Spleen (tissue), 13 donors: ENCODE data around the gene CCDC43. TPM values are rescaled to one million over a fixed set of nuclear protein-coding genes. Genes with fewer than 3 reads are reported as not detected.

ENCODE experiments used
- DNase-seq: peaks from one replicate; pipeline ENCODE4 v3.0.0-alpha.2; 2020
- H3K27ac ChIP-seq, 8 donors: fragments of 200-600 bp; sonication (generic) in 7 of 8; 1 replicate in 4 of 8; 2 replicates in 4 of 8; pipeline versions ENCODE4 v1.5.0 to v1.8.0; 2016 to 2021; ENCODE audit warnings: inconsistent platforms in 4 of 8, mild to moderate bottlenecking in 4 of 8, moderate library complexity in 1 of 8
- H3K27me3 ChIP-seq, 7 donors: fragments of 200-600 bp; sonication (generic) in 6 of 7; replicated peaks in 1 of 7; 1 replicate in 4 of 7; 2 replicates in 3 of 7; pipeline versions ENCODE4 v1.5.0 to v1.8.0; 2016 to 2021; ENCODE audit warnings: inconsistent platforms in 3 of 7, mild to moderate bottlenecking in 1 of 7
- H3K36me3 ChIP-seq, 6 donors: fragments of 200-600 bp; sonication (generic) in 5 of 6; 1 replicate in 4 of 6; 2 replicates in 2 of 6; pipeline versions ENCODE4 v1.5.0 to v1.8.0; 2016 to 2021; ENCODE audit warnings: inconsistent platforms in 2 of 6
- H3K4me1 ChIP-seq, 6 donors: fragments of 200-600 bp; sonication (generic) in 5 of 6; 1 replicate in 3 of 6; 2 replicates in 3 of 6; pipeline versions ENCODE4 v1.5.0 to v1.8.0; 2016 to 2021; ENCODE audit warnings: inconsistent platforms in 3 of 6
- H3K4me3 ChIP-seq, 8 donors: fragments of 200-600 bp; sonication (generic) in 7 of 8; 1 replicate in 4 of 8; 2 replicates in 4 of 8; pipeline versions ENCODE4 v1.5.0 to v1.8.0; 2016 to 2021; ENCODE audit warnings: inconsistent platforms in 4 of 8, mild to moderate bottlenecking in 4 of 8, moderate library complexity in 2 of 8
- H3K9me3 ChIP-seq, 8 donors: fragments of 200-600 bp; sonication (generic) in 7 of 8; 1 replicate in 4 of 8; 2 replicates in 4 of 8; pipeline versions ENCODE4 v1.5.0 to v1.8.0; 2016 to 2021; ENCODE audit warnings: inconsistent platforms in 4 of 8
- POLR2A ChIP-seq, 3 donors: fragments of 450-650 bp; IDR thresholded peaks; one replicate each; pipeline ENCODE4 v1.5.1; 2017; ENCODE audit warnings: antibody characterized with exemption in 3 of 3, mild to moderate bottlenecking in 1 of 3
- POLR2AphosphoS5 ChIP-seq, 3 donors: sonication (generic); formaldehyde crosslinking; IDR thresholded peaks; one replicate each; pipeline ENCODE4 v1.5.1; 2017; ENCODE audit warnings: antibody characterized with exemption in 3 of 3
- WGBS, 5 donors: extraction: QIAGEN DNeasy Blood & Tissue Kit in 3 of 5; methylation state at CpG; one replicate each; pipeline versions ENCODE4 v1.1.5 to v1.1.7; 2013 to 2018; 5-methylcytosine and 5-hydroxymethylcytosine counted together
- intact Hi-C: fragments of 100-400 bp; cut with DNase I; formaldehyde crosslinking; loops from one replicate; pipeline ENCODE4 v1.15.0; 2023; ENCODE audit warnings: low total_unique reads
- long read RNA-seq, 2 donors: transcript quantifications; one replicate each; lab custom pipeline, GENCODE V29; 2026
- polyA plus RNA-seq, 3 donors: library from polyadenylated mRNA; stranded (reverse); fragments of 200-250 nt; gene quantifications; one replicate each; pipeline ENCODE4 v1.2.1, GENCODE V29; 2013
- total RNA-seq, 7 donors: library from RNA; depleted of rRNA in 3 of 7; stranded (reverse); fragments of >200 nt in 3 of 7; fragmentation: NEBNext Ultra II Directional in 4 of 7; extraction: Animal tissue kit (Norgen Biotek cat#: 25700) in 4 of 7; gene quantifications; one replicate each; pipeline versions ENCODE4 v1.1.0 to v1.2.1, GENCODE V29; 2016 to 2021
- TF ChIP-seq, protein P1 (sequence below), 11 experiments: fragments of 200-600 bp in 7 of 11; fragments of 450-650 bp in 4 of 11; sonication (generic) in 4 of 11; IDR thresholded peaks in 8 of 11; conservative IDR thresholded peaks in 3 of 11; 1 replicate in 7 of 11; 2 replicates in 4 of 11; pipeline versions ENCODE4 v1.4.0 to v1.8.0; 2016 to 2021; ENCODE audit warnings: antibody characterized with exemption in 11 of 11, inconsistent platforms in 4 of 11, mild to moderate bottlenecking in 1 of 11
- donor health status: healthy with polysubstance abuse.
- donor health status: DM: no; HTN: no; CAD: no; lungs with moderate emphysema.
- donor health status: DM: no; HTN: no; CAD: no.
- donor health status: Bipolar disorder and iron deficiency.
- donor health status: healthy.
- donor health status: DM: no; HTN: no; CAD: no.
- donor health status: DM: yes; HTN: yes; CAD: no.

The CCDC43 gene
- total RNA-seq (10 to 100 TPM; 14.3 to 19.9 (median 18.4) TPM), polyA plus RNA-seq (10 to 100 TPM in 2 of 3 donors, 1 to 10 TPM in 1; 9.7 to 13.4 (median 11.5) TPM)
- long read RNA-seq, donor 1, transcript CCDC43-201 (5 exons, 2,082 nt) = major isoform, 5 of 8 reads
- long read RNA-seq, donor 1, partial matches to known transcripts = 0 of 8 reads
- long read RNA-seq, donor 1, other reads (novel, unspliced or antisense) = 0 of 8 reads
- long read RNA-seq, donor 2, partial matches to known transcripts = 0 of 8 reads
- long read RNA-seq, donor 2, other reads (novel, unspliced or antisense) = 0 of 8 reads

- TF ChIP-seq POLR2A (IDR thresholded peaks at IDR 0.05) (peak in 1 of 3 donors; percentile 10), POLR2AphosphoS5 (IDR thresholded peaks at IDR 0.05) (peak; percentile 87 to 93 (median 92))
- TF ChIP-seq, protein P1, sequence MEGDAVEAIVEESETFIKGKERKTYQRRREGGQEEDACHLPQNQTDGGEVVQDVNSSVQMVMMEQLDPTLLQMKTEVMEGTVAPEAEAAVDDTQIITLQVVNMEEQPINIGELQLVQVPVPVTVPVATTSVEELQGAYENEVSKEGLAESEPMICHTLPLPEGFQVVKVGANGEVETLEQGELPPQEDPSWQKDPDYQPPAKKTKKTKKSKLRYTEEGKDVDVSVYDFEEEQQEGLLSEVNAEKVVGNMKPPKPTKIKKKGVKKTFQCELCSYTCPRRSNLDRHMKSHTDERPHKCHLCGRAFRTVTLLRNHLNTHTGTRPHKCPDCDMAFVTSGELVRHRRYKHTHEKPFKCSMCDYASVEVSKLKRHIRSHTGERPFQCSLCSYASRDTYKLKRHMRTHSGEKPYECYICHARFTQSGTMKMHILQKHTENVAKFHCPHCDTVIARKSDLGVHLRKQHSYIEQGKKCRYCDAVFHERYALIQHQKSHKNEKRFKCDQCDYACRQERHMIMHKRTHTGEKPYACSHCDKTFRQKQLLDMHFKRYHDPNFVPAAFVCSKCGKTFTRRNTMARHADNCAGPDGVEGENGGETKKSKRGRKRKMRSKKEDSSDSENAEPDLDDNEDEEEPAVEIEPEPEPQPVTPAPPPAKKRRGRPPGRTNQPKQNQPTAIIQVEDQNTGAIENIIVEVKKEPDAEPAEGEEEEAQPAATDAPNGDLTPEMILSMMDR (IDR thresholded peaks at IDR 0.05 in 8 of 11, conservative IDR thresholded peaks at IDR 0.05 in 3 of 11) = no peak
- Histone ChIP-seq H3K27me3 (no peaks in the 10 kb centered on the region), H3K4me3 (peak within 1 kb of the TSS; percentile 49 to 98 (median 84)), H3K4me1 (peaks cover 13 to 43% (median 27%) of the 10 kb centered on the region in 6 donors), H3K9me3 (no peaks in the 10 kb centered on the region), H3K36me3 (peaks cover 0 to 21% (median 6%) of the 10 kb centered on the region in 6 donors), H3K27ac (peak within 1 kb of the TSS; percentile 70 to 88 (median 82))
- peak; percentile 97 for DNase-seq
- 0 to 1% (median 0%) methylated on average over 29 to 51 of the region's 51 CpGs for WGBS, 5 donors
- intact Hi-C loops = no loop called here
Measured at GRCh38 chr17:44689477-44690217, at the start of gene CCDC43. TSS of gene CCDC43 (minus strand) at chr17:44689776. CDS start at chr17:44689753, 23 bp downstream.

DNA sequence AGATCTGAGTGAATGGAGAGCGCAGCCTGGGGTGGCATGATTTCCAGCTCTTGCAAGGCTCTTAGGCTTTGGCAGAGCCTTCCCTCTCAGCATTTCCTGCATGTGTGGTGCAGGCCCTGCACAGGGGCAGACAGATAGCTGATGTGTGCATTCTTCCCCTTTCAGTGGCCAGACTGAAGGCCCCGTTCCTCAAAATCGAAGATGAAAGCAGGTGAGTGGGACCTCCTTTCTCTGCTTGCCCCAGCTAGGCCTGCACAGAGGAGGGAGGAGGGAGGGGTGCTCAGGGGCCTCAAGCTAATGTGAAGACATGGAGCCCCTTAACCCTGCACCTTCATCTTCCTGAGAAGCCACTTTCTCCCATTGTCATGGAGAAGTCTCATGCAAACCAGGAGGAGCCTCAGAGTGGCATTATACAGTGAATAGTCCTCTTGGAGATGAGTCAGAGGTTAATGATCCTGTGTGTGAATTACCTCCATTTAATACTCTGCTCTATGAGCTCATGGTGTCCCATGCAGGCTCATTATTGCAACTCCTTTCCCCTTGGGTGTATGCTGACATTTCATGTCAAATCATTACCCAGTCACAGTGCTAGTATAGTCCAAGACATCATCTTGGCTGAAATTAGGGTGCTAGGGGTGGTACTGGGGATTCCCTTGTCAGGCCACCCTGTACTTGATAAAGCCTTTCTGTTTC lies 48.8 kb upstream of the CCDC43 start:
- H3K4me1 ChIP-seq = peaks cover 0 to 7% (median 3%) of the 10 kb centered on the region in 6 donors
- H3K4me3 ChIP-seq = no peak overlapping the region
- peaks cover 0 to 84% (median 3%) of the 10 kb centered on the region in 6 donors for H3K36me3 ChIP-seq
- TF ChIP-seq, protein P1 (IDR thresholded peaks at IDR 0.05 in 8 of 11, conservative IDR thresholded peaks at IDR 0.05 in 3 of 11) = no peak
- TF ChIP-seq POLR2AphosphoS5 (IDR thresholded peaks at IDR 0.05) = no peak
- TF ChIP-seq POLR2A (IDR thresholded peaks at IDR 0.05) = no peak
- no peaks in the 10 kb centered on the region for H3K9me3 ChIP-seq
- intact Hi-C loops = no loop called here
- WGBS, 5 donors = 63 to 74% (median 69%) methylated on average over 3 of the region's 3 CpGs
- H3K27me3 ChIP-seq = no peaks in the 10 kb centered on the region
- DNase-seq = no peak
- H3K27ac ChIP-seq = no peak overlapping the region

DNA sequence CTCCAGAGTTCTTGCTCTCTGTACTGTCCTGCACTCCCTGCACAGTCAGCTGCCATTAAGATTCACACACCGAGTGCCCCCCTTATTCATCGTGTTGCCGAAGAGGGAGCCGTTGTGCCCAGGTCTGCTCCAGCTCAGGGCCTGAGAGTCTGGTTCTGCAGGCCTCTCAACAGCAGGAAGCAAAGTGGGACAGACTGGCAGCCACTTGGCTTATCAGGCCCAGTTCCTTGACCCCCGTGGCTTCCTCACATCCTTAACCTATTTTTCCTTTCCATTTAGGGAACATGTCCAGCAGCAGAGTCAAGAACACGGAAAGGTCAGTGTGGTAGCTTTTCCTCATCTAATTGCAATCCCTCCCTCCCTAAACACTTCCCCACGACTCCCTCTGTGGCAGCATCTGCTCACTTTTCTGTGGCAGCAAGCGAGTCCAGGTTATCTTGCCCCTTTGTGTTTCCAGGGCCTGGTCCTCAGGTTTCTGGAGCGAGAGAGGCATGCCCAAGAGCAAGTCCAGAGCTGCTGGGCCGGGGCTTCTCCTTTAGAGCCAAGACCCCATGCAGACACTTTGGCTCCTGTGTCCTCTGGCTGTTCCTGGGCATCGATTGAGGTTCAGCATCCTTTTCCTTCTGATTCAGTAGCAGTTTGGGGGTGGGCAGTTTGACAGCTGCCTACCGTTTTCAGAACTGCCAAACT lies 47.1 kb upstream of the CCDC43 start:
- intact Hi-C loops = no loop called here
- Histone ChIP-seq H3K9me3 (no peaks in the 10 kb centered on the region), H3K4me1 (peaks cover 0 to 7% (median 3%) of the 10 kb centered on the region in 6 donors), H3K4me3 (no peak overlapping the region), H3K36me3 (peaks cover 0 to 82% (median 2%) of the 10 kb centered on the region in 6 donors), H3K27ac (no peak overlapping the region), H3K27me3 (no peaks in the 10 kb centered on the region)
- DNase-seq = peak; percentile 63
- 64 to 83% (median 73%) methylated on average over 12 of the region's 12 CpGs for WGBS, 5 donors
- TF ChIP-seq, protein P1 (IDR thresholded peaks at IDR 0.05 in 8 of 11, conservative IDR thresholded peaks at IDR 0.05 in 3 of 11) = no peak
- no peak for TF ChIP-seq POLR2A (IDR thresholded peaks at IDR 0.05)
- no peak for TF ChIP-seq POLR2AphosphoS5 (IDR thresholded peaks at IDR 0.05)
